T-helper 1 cell (primary cell): ENCODE measurements around the gene GPR34.

Source experiments
- DNase-seq, 5 donors: peaks; one replicate each; pipeline ENCODE4 v3.0.0-alpha.2; 2012 to 2020

Gene GPR34

GRCh38 chrX:41739871-41740270 is 51.1 kb downstream of the GPR34 start:
- DNase-seq = no peak
